ENCODE results near the gene ADGRG4.

- TF ChIP-seq, protein P1, sequence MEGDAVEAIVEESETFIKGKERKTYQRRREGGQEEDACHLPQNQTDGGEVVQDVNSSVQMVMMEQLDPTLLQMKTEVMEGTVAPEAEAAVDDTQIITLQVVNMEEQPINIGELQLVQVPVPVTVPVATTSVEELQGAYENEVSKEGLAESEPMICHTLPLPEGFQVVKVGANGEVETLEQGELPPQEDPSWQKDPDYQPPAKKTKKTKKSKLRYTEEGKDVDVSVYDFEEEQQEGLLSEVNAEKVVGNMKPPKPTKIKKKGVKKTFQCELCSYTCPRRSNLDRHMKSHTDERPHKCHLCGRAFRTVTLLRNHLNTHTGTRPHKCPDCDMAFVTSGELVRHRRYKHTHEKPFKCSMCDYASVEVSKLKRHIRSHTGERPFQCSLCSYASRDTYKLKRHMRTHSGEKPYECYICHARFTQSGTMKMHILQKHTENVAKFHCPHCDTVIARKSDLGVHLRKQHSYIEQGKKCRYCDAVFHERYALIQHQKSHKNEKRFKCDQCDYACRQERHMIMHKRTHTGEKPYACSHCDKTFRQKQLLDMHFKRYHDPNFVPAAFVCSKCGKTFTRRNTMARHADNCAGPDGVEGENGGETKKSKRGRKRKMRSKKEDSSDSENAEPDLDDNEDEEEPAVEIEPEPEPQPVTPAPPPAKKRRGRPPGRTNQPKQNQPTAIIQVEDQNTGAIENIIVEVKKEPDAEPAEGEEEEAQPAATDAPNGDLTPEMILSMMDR (IDR thresholded peaks at IDR 0.05), result no peak
- no peak for TF ChIP-seq POLR2A (IDR thresholded peaks at IDR 0.05)
Observed at GRCh38 chrX:136376713-136377112, 76.0 kb downstream of the ADGRG4 start.

Data from testis (tissue), 2 donors.